Breast epithelium (tissue), 4 donors: ENCODE measurements around the gene NCAM2. TPM values are rescaled to one million over a fixed set of nuclear protein-coding genes. Genes with fewer than 3 reads are reported as not detected.
"Not testable (repeated sequence)": the region's sequence is repeated elsewhere in the genome, so short reads cannot be mapped to it uniquely, and the experiment has no call there.

ENCODE experiments used
- DNase-seq, 2 donors: peaks; one replicate each; pipeline ENCODE4 v3.0.0-alpha.2; 2019; ENCODE audit warnings: low spot score in 2 of 2
- H3K27ac ChIP-seq, 2 donors: fragments of 200-600 bp; sonication (generic) in 1 of 2; one replicate each; pipeline ENCODE4 v1.5.1; 2016 to 2019; ENCODE audit warnings: mild to moderate bottlenecking in 1 of 2
- H3K27me3 ChIP-seq, 2 donors: fragments of 200-600 bp; sonication (generic) in 1 of 2; one replicate each; pipeline versions ENCODE4 v1.5.1 to v1.6.0; 2017 to 2019; ENCODE audit warnings: control low read depth in 1 of 2, mild to moderate bottlenecking in 1 of 2
- H3K36me3 ChIP-seq: fragments of 200-600 bp; one replicate; pipeline ENCODE4 v1.5.1; 2019
- H3K4me1 ChIP-seq, 2 donors: fragments of 200-600 bp; sonication (generic); one replicate each; pipeline ENCODE4 v1.5.1; 2016 to 2019; ENCODE audit warnings: control low read depth in 1 of 2
- H3K4me3 ChIP-seq, 3 donors: fragments of 200-600 bp; sonication (generic); 1 replicate in 2 of 3; 2 replicates in 1 of 3; pipeline ENCODE4 v1.5.1; 2016 to 2019; ENCODE audit warnings: mild to moderate bottlenecking in 3 of 3, moderate library complexity in 2 of 3
- H3K9me3 ChIP-seq, 2 donors: fragments of 200-600 bp; sonication (generic) in 1 of 2; one replicate each; pipeline ENCODE4 v1.5.1; 2016 to 2019; ENCODE audit warnings: control low read depth in 1 of 2
- POLR2A ChIP-seq: fragments of 450-650 bp; IDR thresholded peaks from one replicate; pipeline ENCODE4 v1.6.1; 2016; ENCODE audit warnings: antibody characterized with exemption, mild to moderate bottlenecking, moderate library complexity
- POLR2AphosphoS5 ChIP-seq, 3 donors: sonication (generic); formaldehyde crosslinking; IDR thresholded peaks; one replicate each; pipeline ENCODE4 v1.6.1; 2017; ENCODE audit warnings: antibody characterized with exemption in 3 of 3
- intact Hi-C: fragments of 100-400 bp; cut with DNase I; formaldehyde crosslinking; loops from one replicate; pipeline ENCODE4 v1.15.1; 2023; ENCODE audit warnings: low total_unique reads
- total RNA-seq, 3 donors: library from RNA; depleted of rRNA; stranded (reverse); fragments of >200 nt; gene quantifications; one replicate each; pipeline ENCODE4 v1.1.0, GENCODE V29; 2016
- TF ChIP-seq, protein P1 (sequence below), 3 donors: fragments of 450-650 bp; IDR thresholded peaks; one replicate each; pipeline ENCODE4 v1.5.1; 2016 to 2017; ENCODE audit warnings: antibody characterized with exemption in 3 of 3, mild to moderate bottlenecking in 3 of 3, moderate library complexity in 3 of 3

Gene NCAM2
- total RNA-seq, 3 donors from 2014 or later = 2.6 to 6.3 (median 3.6) TPM

DNA sequence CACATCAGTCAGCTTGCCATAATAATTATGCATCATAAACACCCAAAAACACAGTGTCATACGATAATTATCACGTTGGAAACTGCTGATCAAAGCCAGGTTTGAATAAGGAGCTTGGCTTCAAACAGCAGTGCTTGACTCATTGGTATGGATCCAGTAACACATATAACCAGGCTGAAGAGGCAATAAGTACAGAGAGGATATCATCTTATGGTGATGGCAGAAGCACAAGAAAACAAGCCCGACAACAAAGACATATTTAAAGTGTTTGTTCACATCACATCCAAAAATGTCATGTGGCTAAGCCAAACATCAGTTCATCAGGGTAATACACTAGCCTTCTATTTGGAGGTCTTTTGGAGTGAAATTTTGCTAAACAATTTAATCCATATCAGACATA lies 389.7 kb downstream of the NCAM2 start:
- H3K4me1 ChIP-seq = no peaks in the 10 kb centered on the region
- no peak for TF ChIP-seq POLR2A
- TF ChIP-seq POLR2AphosphoS5 (IDR thresholded peaks at IDR 0.05) = no peak
- TF ChIP-seq, protein P1, sequence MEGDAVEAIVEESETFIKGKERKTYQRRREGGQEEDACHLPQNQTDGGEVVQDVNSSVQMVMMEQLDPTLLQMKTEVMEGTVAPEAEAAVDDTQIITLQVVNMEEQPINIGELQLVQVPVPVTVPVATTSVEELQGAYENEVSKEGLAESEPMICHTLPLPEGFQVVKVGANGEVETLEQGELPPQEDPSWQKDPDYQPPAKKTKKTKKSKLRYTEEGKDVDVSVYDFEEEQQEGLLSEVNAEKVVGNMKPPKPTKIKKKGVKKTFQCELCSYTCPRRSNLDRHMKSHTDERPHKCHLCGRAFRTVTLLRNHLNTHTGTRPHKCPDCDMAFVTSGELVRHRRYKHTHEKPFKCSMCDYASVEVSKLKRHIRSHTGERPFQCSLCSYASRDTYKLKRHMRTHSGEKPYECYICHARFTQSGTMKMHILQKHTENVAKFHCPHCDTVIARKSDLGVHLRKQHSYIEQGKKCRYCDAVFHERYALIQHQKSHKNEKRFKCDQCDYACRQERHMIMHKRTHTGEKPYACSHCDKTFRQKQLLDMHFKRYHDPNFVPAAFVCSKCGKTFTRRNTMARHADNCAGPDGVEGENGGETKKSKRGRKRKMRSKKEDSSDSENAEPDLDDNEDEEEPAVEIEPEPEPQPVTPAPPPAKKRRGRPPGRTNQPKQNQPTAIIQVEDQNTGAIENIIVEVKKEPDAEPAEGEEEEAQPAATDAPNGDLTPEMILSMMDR (IDR thresholded peaks at IDR 0.05) = no peak
- H3K27ac ChIP-seq = no peak overlapping the region
- intact Hi-C loops = no loop called here
- H3K4me3 ChIP-seq = no peak overlapping the region
- H3K36me3 ChIP-seq = no peaks in the 10 kb centered on the region
- H3K27me3 ChIP-seq = no peaks in the 10 kb centered on the region
- DNase-seq = no peak
- peaks cover 0 to 8% of the 10 kb centered on the region in 2 donors for H3K9me3 ChIP-seq

DNA sequence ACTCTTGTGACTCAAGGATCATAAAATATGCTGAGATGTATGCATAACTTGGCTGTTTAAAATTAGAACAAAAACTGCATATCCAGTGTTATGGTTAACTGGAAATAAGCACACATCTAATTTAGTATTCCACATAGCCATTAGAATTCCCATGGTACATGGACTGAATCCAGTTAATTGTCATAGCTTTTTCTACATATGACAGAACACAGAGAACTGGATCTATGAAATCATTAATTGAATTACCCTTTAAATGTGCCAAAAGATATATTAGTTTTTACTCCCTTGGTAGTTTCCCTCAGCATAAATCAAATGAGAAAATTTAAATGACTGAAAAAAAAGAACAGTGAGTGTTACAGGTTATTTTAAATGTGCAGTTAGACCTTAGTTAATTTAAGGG lies 395.9 kb downstream of the NCAM2 start:
- TF ChIP-seq, protein P1 (IDR thresholded peaks at IDR 0.05) = no peak
- TF ChIP-seq POLR2AphosphoS5 (IDR thresholded peaks at IDR 0.05) (no peak), POLR2A (no peak)
- H3K4me3 ChIP-seq = no peak overlapping the region
- no peaks in the 10 kb centered on the region for H3K36me3 ChIP-seq
- no peak for DNase-seq
- intact Hi-C loops = loop anchor here (2.0 kb wide), 1 partner anchor 43 kb away; no protein-coding TSS in a partner anchor
- H3K27ac ChIP-seq = no peak overlapping the region
- H3K27me3 ChIP-seq = no peaks in the 10 kb centered on the region
- peaks cover 13 to 27% of the 10 kb centered on the region in 2 donors for H3K9me3 ChIP-seq
- no peaks in the 10 kb centered on the region for H3K4me1 ChIP-seq

DNA sequence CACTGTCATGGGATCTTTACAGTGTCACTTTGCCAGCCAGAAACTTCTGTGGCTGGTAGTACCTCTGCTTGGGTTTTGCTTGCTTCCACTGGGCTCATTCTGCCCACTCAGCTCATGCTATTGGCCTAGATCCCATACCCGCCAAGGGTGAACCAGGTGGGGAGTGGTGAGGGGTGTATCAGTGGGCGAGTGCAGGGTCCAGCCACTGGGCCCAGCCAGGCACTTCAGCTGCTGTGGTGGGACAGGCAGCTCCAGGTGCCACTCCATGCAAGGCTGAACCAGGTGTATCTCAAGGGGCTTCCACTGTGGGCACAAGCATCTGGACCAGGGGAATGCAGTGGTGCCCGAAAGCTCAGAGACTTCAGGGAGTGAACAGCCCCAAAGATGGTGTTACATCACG lies 398.2 kb downstream of the NCAM2 start:
- intact Hi-C loops = no loop called here
- no peak for DNase-seq
- no peak overlapping the region for H3K4me3 ChIP-seq
- no peak for TF ChIP-seq POLR2A
- no peak for TF ChIP-seq POLR2AphosphoS5 (IDR thresholded peaks at IDR 0.05)
- TF ChIP-seq, protein P1 (IDR thresholded peaks at IDR 0.05) = no peak
- H3K9me3 ChIP-seq = peaks cover 13 to 35% of the 10 kb centered on the region in 2 donors
- H3K36me3 ChIP-seq = no peaks in the 10 kb centered on the region
- no peaks in the 10 kb centered on the region for H3K27me3 ChIP-seq
- H3K4me1 ChIP-seq = no peaks in the 10 kb centered on the region
- no peak overlapping the region for H3K27ac ChIP-seq

DNA sequence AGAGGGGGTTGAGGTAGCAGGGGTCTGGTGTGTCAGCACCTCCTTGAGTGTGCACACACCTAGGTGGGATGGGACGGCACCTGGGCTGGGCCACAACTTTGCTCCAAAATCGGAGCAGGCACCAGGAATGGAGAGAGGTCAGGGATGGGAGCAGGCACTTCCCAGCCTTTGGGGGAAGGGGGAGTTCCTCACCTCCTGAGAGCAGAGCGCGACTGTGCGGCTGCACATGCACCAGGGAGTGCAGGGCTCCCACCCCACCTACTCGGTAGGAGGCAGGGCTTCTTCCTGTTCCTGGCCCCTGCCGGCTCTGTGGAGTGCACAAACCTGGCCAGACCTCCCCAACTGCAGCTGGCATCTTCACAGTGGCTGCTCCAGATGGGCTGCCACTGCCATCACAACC lies 399.3 kb downstream of the NCAM2 start:
- Histone ChIP-seq H3K27ac (no peak overlapping the region), H3K4me3 (no peak overlapping the region), H3K27me3 (no peaks in the 10 kb centered on the region), H3K36me3 (no peaks in the 10 kb centered on the region), H3K4me1 (no peaks in the 10 kb centered on the region), H3K9me3 (peaks cover 16 to 37% of the 10 kb centered on the region in 2 donors)
- no peak for TF ChIP-seq POLR2AphosphoS5 (IDR thresholded peaks at IDR 0.05)
- TF ChIP-seq POLR2A = no peak
- TF ChIP-seq, protein P1 (IDR thresholded peaks at IDR 0.05) = no peak
- intact Hi-C loops = no loop called here
- no peak for DNase-seq

DNA sequence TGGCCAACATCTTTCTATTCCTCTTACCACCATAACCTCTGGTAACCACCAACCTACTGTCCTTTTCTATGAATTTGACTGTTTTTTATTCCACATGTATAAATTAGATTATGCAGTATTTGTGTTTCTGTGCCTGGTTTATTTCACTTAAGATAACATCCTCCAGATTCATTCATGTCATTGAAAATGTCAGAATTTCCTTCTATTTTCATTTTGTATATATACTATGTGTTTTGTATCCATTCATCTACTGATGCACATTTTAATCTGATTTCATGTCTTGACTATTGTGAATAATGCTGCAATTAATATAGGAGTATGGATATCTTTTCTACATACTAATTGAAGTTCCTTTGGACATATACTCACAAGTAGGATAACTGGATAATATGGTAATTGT lies 403.2 kb downstream of the NCAM2 start:
- Histone ChIP-seq H3K4me3 (no peak overlapping the region), H3K9me3 (peaks cover 13 to 30% of the 10 kb centered on the region in 2 donors), H3K27me3 (no peaks in the 10 kb centered on the region), H3K4me1 (no peaks in the 10 kb centered on the region), H3K27ac (no peak overlapping the region), H3K36me3 (no peaks in the 10 kb centered on the region)
- intact Hi-C loops = no loop called here
- TF ChIP-seq POLR2A (no peak), POLR2AphosphoS5 (IDR thresholded peaks at IDR 0.05) (no peak)
- TF ChIP-seq, protein P1 (IDR thresholded peaks at IDR 0.05) = no peak
- no peak for DNase-seq

DNA sequence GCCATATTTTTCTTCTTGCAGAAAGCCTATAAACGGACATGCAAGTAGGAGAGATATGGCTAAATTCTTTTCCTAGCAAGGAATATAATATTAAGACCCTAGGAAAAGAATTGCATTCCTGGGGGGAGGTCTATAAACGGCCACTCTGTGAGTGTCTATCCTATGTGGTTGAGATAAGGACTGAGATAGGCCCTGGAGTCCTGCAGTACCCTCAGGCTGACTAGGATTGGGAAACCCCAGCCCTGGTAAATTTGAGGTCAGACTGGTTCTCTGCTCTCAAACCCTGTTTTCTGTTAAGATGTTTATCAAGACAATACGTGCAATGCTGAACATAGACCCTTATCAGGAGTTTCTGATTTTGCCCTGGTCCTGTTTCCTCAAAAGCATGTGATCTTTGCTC lies 404.0 kb downstream of the NCAM2 start:
- not testable (repeated sequence) for H3K4me1 ChIP-seq, H3K36me3 ChIP-seq, DNase-seq, H3K4me3 ChIP-seq, H3K27me3 ChIP-seq, H3K27ac ChIP-seq
- peaks cover 6 to 22% of the 10 kb centered on the region in 2 donors for H3K9me3 ChIP-seq
- intact Hi-C loops = loop anchor here (2.0 kb wide), 1 partner anchor 35 kb away; no protein-coding TSS in a partner anchor

DNA sequence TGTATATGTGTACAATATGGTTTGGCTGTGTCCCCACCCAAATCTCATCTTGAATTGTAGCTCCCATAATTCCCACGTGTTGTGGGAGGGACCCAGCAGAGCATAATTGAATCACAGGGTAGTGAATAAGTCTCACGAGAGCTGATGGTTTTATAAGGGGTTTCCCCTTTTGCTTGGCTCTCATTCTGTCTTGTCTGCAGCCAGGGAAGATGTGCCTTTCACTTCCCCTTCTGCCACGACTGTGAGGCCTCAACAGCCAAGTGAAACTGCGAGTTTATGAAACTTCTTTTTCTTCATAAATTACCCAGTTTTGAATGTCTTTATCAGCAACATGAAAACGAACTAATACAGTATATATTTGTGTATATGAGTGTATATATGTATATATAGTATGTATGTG lies 406.1 kb downstream of the NCAM2 start:
- DNase-seq, H3K36me3 ChIP-seq, intact Hi-C loops, H3K4me3 ChIP-seq, H3K27me3 ChIP-seq, H3K27ac ChIP-seq, H3K4me1 ChIP-seq: not testable (repeated sequence)
- H3K9me3 ChIP-seq = peaks cover 3 to 16% of the 10 kb centered on the region in 2 donors
